ENCODE measurements around the gene GBF1.

GBF1 gene

DNA sequence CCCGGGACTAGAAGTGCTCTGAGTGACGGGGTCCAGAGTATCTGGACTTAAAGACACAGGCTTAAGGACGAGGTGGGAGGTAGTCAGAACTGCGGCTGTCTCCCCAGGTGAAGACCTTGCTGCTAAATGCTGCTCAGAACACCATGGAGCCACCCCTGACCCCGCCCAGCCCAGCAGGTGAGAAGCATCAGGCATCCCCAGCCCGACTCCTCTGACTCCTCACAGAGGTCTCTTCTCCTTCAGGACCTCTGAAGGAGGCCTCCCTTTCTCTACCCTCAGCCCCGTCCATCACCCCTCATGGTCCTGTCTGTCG is 156.0 kb downstream of the GBF1 start:
- no peak for TF ChIP-seq TARDBP (IDR thresholded peaks at IDR 0.05)
- no peak for TF ChIP-seq HDGF (IDR thresholded peaks at IDR 0.05; ENCODE audit: borderline replicate concordance)
- CTCF ChIA-PET: interaction anchor here (1.3 to 4.3 kb wide), 2 partner anchors 17 to 232 kb away, joined by 5 to 18 read pairs; no protein-coding TSS in a partner anchor
- POLR2A ChIA-PET: interaction anchor here (0.7 to 1.4 kb wide), 2 partner anchors 60 to 171 kb away, joined by 3 to 5 read pairs; no protein-coding TSS in a partner anchor
- no peak for DNase-seq (ENCODE audit: extremely low spot score)

DNA sequence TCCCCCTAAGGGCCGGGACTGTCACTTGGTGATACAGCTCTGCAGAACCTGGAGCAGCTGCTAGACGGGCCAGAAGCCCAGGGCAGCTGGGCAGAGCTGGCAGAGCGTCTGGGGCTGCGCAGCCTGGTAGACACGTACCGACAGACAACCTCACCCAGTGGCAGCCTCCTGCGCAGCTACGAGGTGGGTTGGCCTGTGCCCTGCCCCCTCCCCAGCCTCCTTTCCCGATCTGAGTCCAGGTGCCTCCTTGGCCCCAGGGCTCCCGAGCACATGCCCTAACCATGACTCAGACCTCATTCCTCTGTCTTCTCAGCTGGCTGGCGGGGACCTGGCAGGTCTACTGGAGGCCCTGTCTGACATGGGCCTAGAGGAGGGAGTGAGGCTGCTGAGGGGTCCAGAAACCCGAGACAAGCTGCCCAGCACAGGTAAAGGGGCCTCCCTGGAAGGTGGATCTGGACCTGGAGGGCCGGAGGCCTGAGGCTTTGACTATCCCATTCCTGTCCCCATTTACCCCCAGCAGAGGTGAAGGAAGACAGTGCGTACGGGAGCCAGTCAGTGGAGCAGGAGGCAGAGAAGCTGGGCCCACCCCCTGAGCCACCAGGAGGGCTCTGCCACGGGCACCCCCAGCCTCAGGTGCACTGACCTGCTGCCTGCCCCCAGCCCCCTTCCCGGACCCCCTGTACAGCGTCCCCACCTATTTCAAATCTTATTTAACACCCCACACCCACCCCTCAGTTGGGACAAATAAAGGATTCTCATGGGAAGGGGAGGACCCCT is 156.6 kb downstream of the GBF1 start:
- CTCF ChIA-PET: interaction anchor here (0.6 to 1.3 kb wide), 2 partner anchors 8 to 232 kb away, joined by 3 to 5 read pairs; no protein-coding TSS in a partner anchor
- POLR2A ChIA-PET: interaction anchor here (0.7 to 1.8 kb wide), 2 partner anchors 19 to 60 kb away, joined by 3 to 6 read pairs; partner anchors contain the start of gene FBXL15
- no peak for TF ChIP-seq ARNT (IDR thresholded peaks at IDR 0.05)
- no peak for TF ChIP-seq HDGF (IDR thresholded peaks at IDR 0.05; ENCODE audit: borderline replicate concordance)
- TF ChIP-seq BHLHE40 (IDR thresholded peaks at IDR 0.05; ENCODE audit: borderline replicate concordance): no peak
- no peak for TF ChIP-seq SUZ12 (IDR thresholded peaks at IDR 0.05)
- TF ChIP-seq NFRKB (IDR thresholded peaks at IDR 0.05): no peak
- no peak for TF ChIP-seq L3MBTL2 (conservative IDR thresholded peaks at IDR 0.05)
- no peak for TF ChIP-seq SP1 (IDR thresholded peaks at IDR 0.05)
- DNase-seq (ENCODE audit: extremely low spot score): no peak

DNA sequence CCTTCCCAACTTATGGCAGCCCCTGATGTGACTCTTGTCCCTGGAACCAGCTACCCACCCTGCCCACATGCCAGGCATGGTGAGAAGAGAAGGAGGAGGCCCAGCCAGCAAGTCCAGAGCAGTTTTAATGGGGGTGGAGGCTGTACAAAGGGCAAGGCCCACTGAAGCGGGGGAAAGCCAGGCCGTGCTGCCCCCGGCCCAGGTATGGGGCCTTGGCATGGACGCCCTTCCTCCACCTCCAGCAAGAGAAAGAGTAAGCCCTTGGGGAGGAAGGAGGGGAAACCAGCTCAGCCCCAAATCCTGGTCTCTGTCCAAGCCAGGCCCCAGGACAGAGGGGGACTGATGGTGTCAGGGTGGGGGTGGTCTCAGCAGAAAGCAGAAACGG is 157.2 kb downstream of the GBF1 start:
- POLR2A ChIA-PET: interaction anchor here (1.2 to 1.8 kb wide), 2 partner anchors 19 to 77 kb away, joined by 4 to 6 read pairs; partner anchors contain the start of gene FBXL15
- DNase-seq (ENCODE audit: extremely low spot score): no peak
- no peak for TF ChIP-seq ARNT (IDR thresholded peaks at IDR 0.05)
- TF ChIP-seq BHLHE40 (IDR thresholded peaks at IDR 0.05; ENCODE audit: borderline replicate concordance): no peak
- no peak for TF ChIP-seq FOXA1 (IDR thresholded peaks at IDR 0.05)
- TF ChIP-seq FOXM1 (IDR thresholded peaks at IDR 0.05; ENCODE audit: borderline replicate concordance): no peak
- no peak for TF ChIP-seq SP1 (IDR thresholded peaks at IDR 0.05)
- no peak for TF ChIP-seq NFRKB (IDR thresholded peaks at IDR 0.05)
- TF ChIP-seq, protein P1, sequence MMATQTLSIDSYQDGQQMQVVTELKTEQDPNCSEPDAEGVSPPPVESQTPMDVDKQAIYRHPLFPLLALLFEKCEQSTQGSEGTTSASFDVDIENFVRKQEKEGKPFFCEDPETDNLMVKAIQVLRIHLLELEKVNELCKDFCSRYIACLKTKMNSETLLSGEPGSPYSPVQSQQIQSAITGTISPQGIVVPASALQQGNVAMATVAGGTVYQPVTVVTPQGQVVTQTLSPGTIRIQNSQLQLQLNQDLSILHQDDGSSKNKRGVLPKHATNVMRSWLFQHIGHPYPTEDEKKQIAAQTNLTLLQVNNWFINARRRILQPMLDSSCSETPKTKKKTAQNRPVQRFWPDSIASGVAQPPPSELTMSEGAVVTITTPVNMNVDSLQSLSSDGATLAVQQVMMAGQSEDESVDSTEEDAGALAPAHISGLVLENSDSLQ (IDR thresholded peaks at IDR 0.05): no peak
- no peak for TF ChIP-seq FOXK2 (IDR thresholded peaks at IDR 0.05)
- no peak for TF ChIP-seq CTBP1 (IDR thresholded peaks at IDR 0.05; ENCODE audit: borderline replicate concordance)
- TF ChIP-seq L3MBTL2 (conservative IDR thresholded peaks at IDR 0.05): no peak
- TF ChIP-seq LEF1 (IDR thresholded peaks at IDR 0.05; ENCODE audit: borderline replicate concordance): no peak
- no peak for TF ChIP-seq TARDBP (IDR thresholded peaks at IDR 0.05)
- no peak for TF ChIP-seq ELF4 (IDR thresholded peaks at IDR 0.05)
- no peak for TF ChIP-seq ZNF384 (IDR thresholded peaks at IDR 0.05)
- TF ChIP-seq HDGF (IDR thresholded peaks at IDR 0.05; ENCODE audit: borderline replicate concordance): no peak
- no peak for TF ChIP-seq SUZ12 (IDR thresholded peaks at IDR 0.05)
- CTCF ChIA-PET: interaction anchor here (0.6 to 1.3 kb wide), 3 partner anchors 9 to 233 kb away, joined by 3 to 5 read pairs (median 4); no protein-coding TSS in a partner anchor

DNA sequence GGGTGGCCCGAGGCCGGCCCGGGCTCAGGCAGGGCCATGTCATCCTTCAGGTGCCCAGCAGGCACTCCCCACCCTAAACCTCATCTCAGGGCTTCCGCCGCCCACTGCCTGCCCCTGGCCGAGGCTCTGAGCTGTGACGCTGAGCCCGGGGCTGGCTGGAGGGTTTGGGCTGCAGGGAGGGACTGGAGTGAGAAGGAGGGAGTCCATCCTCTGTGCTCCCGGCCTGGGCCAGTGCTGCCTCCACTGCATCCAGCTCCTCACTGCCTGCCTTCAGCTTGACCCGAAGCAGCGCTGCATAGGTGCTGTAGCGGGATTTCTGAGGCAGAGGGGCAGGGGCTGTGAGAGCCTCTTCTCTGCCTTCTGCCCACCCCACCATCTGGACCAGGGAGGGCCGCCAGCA is 157.8 kb downstream of the GBF1 start:
- ChIA-PET CTCF (interaction anchor here (0.6 to 1.2 kb wide), 9 partner anchors 8 to 181 kb away, joined by 3 to 7 read pairs (median 5); partner anchors contain the start of genes CUEDC2 and NFKB2), POLR2A (interaction anchor here (0.9 to 1.8 kb wide), 3 partner anchors 9 to 76 kb away, joined by 3 to 6 read pairs (median 4); partner anchors contain the start of gene FBXL15)
- DNase-seq (ENCODE audit: extremely low spot score): no peak
- TF ChIP-seq FOXM1 (IDR thresholded peaks at IDR 0.05; ENCODE audit: borderline replicate concordance) (no peak), FOXK2 (IDR thresholded peaks at IDR 0.05) (no peak), SP1 (IDR thresholded peaks at IDR 0.05) (no peak), SUZ12 (IDR thresholded peaks at IDR 0.05) (no peak), TARDBP (IDR thresholded peaks at IDR 0.05) (no peak)
- TF ChIP-seq, protein P1 (IDR thresholded peaks at IDR 0.05): no peak

DNA sequence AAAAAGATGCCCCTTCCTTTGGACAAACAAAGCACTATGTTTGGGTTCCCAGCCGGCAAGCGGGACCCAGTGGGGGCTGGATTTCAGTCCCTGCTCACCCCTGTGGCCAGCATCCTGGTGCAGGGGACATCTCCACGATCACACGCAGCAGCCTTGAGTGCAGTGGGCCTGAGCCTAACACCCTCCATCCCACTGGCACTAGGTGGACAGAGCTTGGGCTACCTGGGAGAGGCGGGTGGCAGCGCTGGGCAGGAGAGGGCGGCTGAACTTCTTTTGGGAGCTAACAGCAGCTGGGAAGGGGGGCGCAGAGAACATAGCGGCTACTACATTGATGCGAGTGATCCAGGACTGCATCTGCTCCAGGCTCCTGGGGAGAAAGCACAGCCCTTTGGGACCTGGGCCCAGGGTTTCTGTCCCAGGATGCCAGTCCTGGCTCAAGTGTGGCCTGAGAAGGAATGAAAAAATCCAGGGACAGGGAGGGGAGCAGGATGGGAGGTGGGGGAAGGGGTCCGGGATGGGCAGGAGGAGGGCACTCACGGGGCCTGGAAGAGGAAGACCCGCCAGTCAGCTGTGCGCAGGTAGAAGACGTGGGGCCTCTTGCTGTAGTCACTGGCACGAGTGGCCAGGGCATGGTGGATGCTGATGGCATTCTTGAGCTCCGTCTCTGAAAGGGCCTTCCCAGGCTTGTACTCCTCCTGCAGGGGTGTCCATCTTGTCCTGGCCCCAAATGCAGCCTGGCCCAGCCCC is 159.2 kb downstream of the GBF1 start:
- no peak for DNase-seq (ENCODE audit: extremely low spot score)
- POLR2A ChIA-PET: interaction anchor here (0.6 kb wide), 1 partner anchor 173 kb away, joined by 3 read pairs; no protein-coding TSS in a partner anchor
- TF ChIP-seq NFRKB (IDR thresholded peaks at IDR 0.05): no peak
- TF ChIP-seq LEF1 (IDR thresholded peaks at IDR 0.05; ENCODE audit: borderline replicate concordance): no peak
- no peak for TF ChIP-seq CTBP1 (IDR thresholded peaks at IDR 0.05; ENCODE audit: borderline replicate concordance)
- no peak for TF ChIP-seq ELF4 (IDR thresholded peaks at IDR 0.05)
- no peak for TF ChIP-seq SP1 (IDR thresholded peaks at IDR 0.05)
- TF ChIP-seq FOXM1 (IDR thresholded peaks at IDR 0.05; ENCODE audit: borderline replicate concordance): no peak
- TF ChIP-seq L3MBTL2 (conservative IDR thresholded peaks at IDR 0.05): no peak
- no peak for TF ChIP-seq FOXK2 (IDR thresholded peaks at IDR 0.05)
- no peak for TF ChIP-seq ARNT (IDR thresholded peaks at IDR 0.05)
- TF ChIP-seq TARDBP (IDR thresholded peaks at IDR 0.05): no peak
- TF ChIP-seq FOXA1 (IDR thresholded peaks at IDR 0.05): no peak
- no peak for TF ChIP-seq HDGF (IDR thresholded peaks at IDR 0.05; ENCODE audit: borderline replicate concordance)
- TF ChIP-seq ZNF384 (IDR thresholded peaks at IDR 0.05): no peak
- TF ChIP-seq, protein P1 (IDR thresholded peaks at IDR 0.05): no peak
- CTCF ChIA-PET: interaction anchor here (0.5 to 1.2 kb wide), 6 partner anchors 9 to 929 kb away, joined by 3 to 5 read pairs (median 3); partner anchors contain the start of genes CUEDC2 and NFKB2
